ENCODE results near the gene OR10J1.
A peak's percentile ranks its signal among the peaks of the same experiment; 100 is the strongest.
"Not testable (repeated sequence)": the region's sequence is repeated elsewhere in the genome, so short reads cannot be mapped to it uniquely, and the experiment has no call there.

The OR10J1 gene

GRCh38 chr1:159439422-159439821 lies at the start of gene OR10J1:
Gene OR10J1 (plus strand): TSS chr1:159439722. CDS start chr1:159439792, 70 bp downstream.
- DNase-seq: no peak

GRCh38 chr1:159406821-159407220 lies 32.7 kb upstream of the OR10J1 start:
- no peak for DNase-seq

GRCh38 chr1:159408862-159409400 lies 30.6 kb upstream of the OR10J1 start:
- no peak for DNase-seq

DNA sequence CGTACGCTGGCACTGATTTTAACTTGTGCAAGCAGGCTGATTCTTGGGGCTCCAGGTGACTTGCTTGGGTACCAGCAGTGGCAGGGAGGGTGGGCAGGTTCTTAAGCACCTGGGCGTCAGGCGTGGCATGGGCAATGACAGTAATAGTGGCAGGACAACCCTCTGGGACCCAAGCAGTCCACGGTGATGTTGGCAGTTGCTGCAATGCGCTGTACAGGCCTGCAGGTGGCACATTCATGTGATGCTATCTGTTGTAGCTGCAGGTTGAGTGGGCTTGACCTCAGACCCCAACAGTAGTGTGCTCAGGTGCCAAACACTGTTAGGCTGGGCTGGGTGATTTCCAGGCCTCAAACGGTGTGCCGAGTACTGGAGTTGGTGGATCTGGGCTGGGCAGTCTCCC lies 17.7 kb upstream of the OR10J1 start:
- DNase-seq: no peak

GRCh38 chr1:159428536-159428935 lies 11.0 kb upstream of the OR10J1 start:
- DNase-seq: no peak

DNA sequence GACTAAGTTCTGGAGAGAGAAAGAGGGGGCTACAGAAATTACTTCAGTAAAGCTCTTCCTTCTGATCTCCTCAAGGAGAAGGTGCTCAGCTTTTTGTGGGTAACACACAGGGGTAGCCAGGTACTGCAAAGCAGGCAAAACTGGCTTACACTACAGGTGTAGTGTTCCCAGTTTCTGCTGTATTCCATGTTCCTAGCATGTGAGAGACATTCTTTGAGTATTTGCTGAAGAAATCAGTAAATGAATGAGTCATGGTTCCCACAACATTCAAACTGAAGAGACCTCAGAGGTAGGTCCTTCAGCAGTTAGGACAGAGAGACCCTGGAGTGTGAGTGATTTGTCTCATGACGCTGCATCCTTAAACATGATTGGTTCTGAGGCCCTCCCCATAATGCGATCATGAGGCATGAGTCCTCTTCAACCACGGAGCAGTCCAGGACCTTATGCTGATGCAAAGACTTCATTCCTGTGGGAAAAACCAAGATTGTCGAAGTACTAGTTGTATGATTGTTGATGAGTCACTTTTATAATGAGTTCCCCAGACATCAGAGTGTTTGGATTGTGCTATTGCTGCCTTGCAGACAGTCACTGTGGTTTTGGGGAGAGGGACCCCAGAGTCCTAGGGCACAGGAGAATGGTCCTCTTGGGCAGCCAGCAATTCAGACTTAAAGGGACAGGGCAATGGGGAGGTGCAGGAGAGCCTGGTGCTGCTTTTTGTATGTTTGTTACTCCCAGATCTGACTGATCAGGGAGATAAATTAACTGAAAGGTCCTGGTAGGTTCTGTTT lies 10.3 kb upstream of the OR10J1 start:
- no peak for DNase-seq

DNA sequence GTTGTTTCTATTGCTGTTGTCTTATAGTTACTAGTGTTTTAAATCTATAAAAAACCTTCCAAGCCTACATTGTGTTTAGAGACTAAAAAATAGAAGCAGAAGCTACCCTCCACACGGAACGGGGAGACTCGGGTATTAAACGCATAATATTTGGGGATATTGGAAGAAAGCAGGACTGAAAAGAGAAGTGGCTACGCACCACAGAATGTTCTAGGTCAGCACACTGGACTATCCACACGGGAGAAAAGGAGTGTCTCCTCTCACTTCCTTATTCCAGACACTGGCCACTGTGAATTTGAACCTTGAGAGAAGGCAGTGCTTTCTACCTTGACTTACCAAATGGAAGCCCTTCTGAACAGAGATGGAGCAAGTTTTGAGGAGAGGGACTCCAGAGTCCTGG lies 8.5 kb upstream of the OR10J1 start:
- DNase-seq: peak in 3 of 58 donors; percentile 2 to 4 (median 2)

DNA sequence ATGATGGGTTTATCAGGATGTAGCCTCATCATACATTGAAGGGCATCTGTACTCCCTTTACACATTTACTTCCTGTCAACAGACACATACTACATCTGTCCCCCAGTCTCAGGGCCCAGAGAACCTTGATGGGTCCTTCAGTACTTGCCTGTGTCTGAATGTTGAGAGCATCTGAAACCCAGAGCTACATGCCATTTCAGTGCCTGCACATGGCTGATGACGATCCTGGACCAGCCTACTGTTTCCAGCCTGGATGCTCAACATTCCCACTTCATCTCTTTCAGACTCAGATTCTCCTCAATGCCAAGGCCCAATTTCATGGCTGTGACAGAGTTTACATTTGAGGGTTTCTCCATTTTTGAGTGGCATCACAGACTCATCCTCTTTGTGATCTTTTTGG lies 7.6 kb upstream of the OR10J1 start, which contains the start of gene OR10J4:
OR10J4 (plus strand) TSS at position 301 of the 400 bp plus-strand sequence.
- DNase-seq: no peak

DNA sequence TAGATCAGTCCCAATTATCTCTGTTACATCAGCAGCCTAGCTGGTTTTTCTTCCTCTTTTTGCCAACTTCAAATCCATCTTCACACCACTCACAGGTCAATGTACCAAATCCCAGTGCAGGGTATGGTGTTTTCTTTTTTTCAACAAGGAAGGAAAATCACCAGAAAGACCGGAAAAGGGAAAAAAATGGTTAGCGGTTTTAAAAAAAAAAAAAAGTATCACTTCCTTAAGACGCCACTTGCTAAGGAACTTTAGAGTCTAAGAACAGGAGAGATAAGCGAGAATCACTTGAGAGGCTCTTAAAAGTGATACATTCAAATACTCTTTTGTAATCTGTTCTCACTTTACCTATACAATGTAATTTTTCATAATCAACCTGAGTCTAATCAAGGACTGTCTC lies 3.1 kb upstream of the OR10J1 start:
- DNase-seq: peak in 1 of 58 donors; percentile 7

DNA sequence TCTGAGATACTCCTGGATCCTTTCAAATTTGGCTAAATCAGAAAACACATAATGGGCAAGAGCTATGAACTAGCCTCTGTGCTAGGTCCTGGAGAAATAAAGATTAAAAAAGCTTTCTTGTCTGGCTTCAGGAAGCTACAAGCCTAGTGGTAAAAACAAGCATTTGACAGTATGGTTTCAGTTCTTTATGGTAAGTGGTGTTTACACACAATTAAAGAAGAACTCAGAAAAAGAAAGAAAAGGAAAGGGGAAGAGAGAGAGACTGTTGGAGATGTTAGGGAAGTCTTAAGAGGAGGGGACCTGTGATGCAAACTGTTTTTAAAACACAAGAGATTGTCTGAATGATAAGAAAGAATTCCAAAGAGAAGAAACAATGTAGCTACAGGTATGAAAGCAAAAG lies 1.8 kb downstream of the OR10J1 start:
- peak in 1 of 58 donors; percentile 7 for DNase-seq

DNA sequence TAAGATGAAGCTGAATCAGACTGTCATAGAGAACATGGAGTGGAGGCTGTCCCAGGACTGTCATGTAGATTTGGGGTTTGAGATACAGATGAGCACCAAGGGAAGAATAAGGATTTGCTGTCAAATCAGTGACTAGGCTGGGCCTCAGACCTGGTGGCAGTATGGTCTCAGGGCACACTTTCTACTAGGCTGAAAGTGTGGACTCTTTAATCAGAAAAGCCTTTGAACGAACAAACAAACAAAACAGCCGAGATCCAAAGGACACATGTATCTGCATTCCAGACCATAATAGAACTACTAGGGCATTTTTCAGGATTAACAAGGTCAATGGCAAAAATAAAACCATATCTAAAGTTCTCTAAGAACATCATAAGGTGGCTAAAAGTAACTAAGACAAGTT lies 2.9 kb downstream of the OR10J1 start:
- no peak for DNase-seq

DNA sequence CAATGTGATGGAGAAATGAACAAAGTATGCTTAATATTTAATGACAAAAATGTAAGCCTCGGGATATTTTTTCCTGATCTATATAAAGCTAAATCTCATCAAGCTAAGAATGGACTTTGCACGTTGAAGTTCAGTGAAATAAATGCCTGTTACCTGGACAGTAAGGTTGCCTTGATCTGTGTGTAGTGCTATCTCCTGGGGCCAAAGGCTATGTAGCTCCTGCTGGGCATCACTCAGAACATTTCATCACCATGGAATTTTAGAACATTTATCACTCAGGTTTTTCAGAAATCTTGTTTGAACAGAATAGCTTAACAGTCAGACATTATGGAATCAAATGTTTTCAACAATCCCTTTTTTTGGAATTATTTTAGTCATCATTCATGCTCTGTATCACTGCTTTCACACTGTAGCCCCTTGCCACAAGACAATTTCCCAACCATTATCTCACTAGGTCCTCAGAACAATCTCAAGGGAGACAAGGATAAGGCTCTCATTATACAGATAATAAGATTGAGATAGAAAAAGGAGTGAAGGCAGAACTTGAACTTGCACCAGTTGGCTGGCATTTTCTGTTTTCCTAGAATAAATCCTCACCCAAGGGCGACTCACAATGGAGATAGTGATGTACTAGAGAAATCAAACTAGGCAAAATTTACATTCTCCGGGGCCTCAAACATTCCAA lies 3.7 kb downstream of the OR10J1 start:
- no peak for DNase-seq

DNA sequence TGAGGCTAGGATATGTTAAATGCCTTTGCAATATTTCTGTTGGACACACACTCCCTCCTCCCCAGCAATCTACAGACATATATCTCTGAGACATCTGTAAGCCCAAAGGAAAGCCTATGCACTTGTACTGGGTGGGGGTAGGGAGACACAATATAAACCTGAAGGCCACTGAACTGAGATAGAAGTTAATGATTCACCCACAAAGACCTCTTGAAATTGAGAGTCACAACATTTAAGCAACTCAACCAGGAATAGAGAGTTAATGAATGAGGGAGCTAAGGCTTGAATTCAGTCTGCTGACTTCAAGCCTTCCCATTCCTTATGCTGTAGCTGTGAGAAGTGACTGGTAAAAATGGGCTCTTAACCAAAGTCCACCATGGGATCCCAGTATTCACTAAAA lies 5.0 kb downstream of the OR10J1 start:
- no peak for DNase-seq

- no peak for DNase-seq
These were observed 8.7 kb downstream of the OR10J1 start for GRCh38 chr1:159448181-159448580.

- not testable (repeated sequence) for DNase-seq
These were observed 10.1 kb downstream of the OR10J1 start for GRCh38 chr1:159449605-159450004.

GRCh38 chr1:159459551-159459950 lies 20.0 kb downstream of the OR10J1 start:
- DNase-seq: no peak

GRCh38 chr1:159465191-159465603 lies 25.7 kb downstream of the OR10J1 start:
- DNase-seq: no peak

DNA sequence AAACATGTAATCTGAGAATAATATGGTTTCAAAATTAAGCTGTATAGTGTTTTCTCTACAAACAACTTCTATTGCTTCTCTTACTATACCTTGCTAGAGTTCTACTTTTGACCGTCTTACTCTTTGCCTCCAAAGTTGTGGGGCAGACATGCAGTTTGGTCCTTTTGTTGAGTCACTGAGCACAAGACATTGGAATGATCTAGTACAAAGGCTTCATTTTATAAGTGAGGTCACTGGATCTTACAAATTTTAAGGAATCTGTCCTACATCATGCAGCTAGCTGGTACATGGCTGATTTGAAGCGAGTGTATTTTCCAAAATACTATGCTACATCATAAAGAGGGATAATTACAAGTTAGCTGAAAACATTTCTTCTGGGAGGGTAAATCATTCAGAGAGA lies 28.8 kb downstream of the OR10J1 start:
- no peak for DNase-seq

DNA sequence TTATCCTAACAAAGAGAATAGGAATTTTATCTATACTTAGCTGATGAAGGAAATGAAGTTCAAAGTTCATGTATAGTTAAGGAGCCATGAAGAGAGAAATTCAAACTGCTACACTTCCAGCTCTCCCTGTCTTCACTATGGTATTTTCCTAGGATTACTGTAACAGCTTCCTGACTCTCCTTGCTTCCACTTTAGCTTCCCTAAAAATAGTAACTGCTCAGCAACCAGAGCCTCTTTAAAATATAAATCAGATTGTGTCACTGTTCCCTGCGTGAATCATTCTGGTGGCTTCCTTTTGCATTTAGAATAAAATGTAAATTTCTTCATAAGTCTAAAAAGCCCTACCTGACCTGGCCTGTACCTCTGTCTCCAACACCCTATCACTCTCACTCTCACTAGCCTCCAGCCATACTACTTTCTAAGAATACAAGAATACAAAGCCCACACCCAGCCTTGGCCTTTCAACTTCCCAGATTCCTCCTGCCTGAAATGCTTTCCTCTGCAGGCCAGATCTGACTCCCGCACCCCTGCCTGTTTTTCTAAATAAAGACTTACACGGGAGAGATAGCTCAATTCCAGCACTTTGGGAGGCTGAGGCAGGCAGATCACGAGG lies 30.5 kb downstream of the OR10J1 start:
- DNase-seq: peak in 2 of 58 donors; percentile 8 to 43

- no peak for DNase-seq
These were observed 33.8 kb downstream of the OR10J1 start for GRCh38 chr1:159473335-159473734.

DNA sequence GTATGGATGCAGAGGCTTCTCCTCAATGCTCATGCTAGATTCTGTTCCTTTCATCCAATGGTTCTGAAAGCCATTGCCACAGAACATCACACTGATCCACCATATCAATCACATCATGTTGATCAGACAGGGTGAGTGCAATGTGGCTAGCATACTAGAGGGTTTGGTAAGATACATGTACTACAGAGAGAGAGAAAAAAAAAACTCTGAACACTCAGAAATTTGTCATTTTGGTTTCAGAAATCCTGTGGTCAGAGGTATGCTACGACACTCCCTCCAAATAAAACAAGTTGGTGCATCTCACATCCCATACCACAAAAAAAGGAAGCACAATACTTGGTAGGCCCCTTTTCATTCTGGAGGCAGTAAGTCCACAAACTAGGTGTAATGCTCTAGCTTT lies 35.4 kb downstream of the OR10J1 start:
- no peak for DNase-seq

GRCh38 chr1:159483501-159483900 lies 44.0 kb downstream of the OR10J1 start:
- no peak for DNase-seq

Measured in anterior cingulate cortex (tissue), 58 donors.